ENCODE data around the gene ZDHHC11.
"Not testable (repeated sequence)": the region's sequence is repeated elsewhere in the genome, so short reads cannot be mapped to it uniquely, and the experiment has no call there.

Gene ZDHHC11

DNA sequence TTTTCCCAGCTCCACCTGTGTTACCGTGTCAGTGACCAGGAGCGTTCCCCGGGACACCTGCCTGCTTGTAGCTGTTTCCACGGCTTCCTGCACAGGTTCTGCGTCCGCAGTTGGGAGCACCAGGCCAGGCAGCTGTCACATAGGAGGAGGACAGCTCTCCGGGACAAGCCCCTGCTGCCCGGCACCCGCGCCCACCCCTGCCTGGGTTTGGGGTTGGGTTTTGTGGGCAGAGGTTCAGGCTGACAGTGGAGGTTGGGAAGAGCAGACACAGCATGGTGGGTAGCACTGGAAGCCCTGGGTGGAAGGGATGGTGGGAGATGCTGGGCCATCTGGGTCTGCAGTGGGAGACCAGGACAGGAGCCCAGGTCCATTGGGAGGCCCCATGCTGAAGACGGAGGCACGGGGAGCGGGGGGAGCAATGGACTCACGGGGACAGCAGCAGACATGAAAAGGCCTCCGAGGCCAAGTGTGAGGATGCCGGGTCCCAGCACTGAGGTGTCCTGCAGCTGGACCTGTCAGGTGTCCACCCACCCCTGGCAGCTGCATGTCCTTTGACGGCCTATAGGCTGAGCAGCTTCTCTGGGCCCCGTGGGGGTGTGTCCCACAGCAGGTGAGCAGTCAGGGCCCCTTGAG, 63.4 kb downstream of the ZDHHC11 start:
- DNase-seq = not testable (repeated sequence)
- intact Hi-C loops (cut with DNase I) = loop anchor here (10.0 kb wide), 1 partner anchor 93 kb away; the partner anchor contains the start of gene TPPP

GRCh38 chr5:785181-785705, 65.5 kb downstream of the ZDHHC11 start:
- intact Hi-C loops (cut with DNase I) = loop anchor here (10.0 kb wide), 1 partner anchor 90 kb away; the partner anchor contains the start of gene TPPP
- peak in 11 of 42 donors; percentile 10 to 48 (median 30) for DNase-seq

GRCh38 chr5:784428-785177, 66.2 kb downstream of the ZDHHC11 start, which contains the start of gene ZDHHC11B:
Gene ZDHHC11B (minus strand): TSS chr5:784729. CDS start chr5:766919, 17,810 bp downstream.
- intact Hi-C loops (cut with DNase I) = loop anchor here (10.0 kb wide), 1 partner anchor 90 kb away; the partner anchor contains the start of gene TPPP
- peak; percentile 76 to 98 (median 91) for DNase-seq

DNA sequence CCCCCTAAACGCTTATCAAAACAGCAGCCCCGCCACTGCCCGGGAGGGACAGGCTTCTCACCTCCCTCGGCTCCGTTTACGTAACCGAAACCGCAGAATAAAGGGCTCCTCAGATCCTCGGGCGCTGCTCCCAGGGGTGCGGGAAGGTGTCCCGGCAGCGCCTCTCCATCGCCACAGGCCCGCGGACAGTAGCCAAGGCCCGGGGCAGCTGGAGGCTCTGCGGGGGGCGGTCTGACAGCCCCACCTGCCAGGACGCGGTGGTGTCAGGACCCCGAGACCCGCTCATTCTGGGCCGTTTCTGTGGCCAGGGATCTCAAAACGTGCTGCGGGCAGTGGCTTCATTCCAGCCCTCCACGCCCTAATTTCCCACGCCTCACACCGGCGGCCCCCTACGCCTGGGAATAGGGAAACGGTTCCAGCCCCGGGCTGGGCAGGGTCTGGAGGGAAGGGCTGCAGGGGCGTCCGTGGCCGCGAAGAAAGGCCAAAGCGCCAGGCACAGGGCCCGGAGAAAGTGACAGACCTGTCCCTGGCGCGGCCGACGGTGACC, 66.8 kb downstream of the ZDHHC11 start:
- intact Hi-C loops (cut with DNase I) = loop anchor here (10.0 kb wide), 1 partner anchor 89 kb away; the partner anchor contains the start of gene TPPP
- DNase-seq = peak in 28 of 42 donors; percentile 23 to 71 (median 42)

- intact Hi-C loops (cut with DNase I) = loop anchor here (10.0 kb wide), 1 partner anchor 88 kb away; the partner anchor contains the start of gene TPPP
- peak in 41 of 42 donors; percentile 76 to 95 (median 86) for DNase-seq
Observed at GRCh38 chr5:783049-783802, 67.6 kb downstream of the ZDHHC11 start.

DNA sequence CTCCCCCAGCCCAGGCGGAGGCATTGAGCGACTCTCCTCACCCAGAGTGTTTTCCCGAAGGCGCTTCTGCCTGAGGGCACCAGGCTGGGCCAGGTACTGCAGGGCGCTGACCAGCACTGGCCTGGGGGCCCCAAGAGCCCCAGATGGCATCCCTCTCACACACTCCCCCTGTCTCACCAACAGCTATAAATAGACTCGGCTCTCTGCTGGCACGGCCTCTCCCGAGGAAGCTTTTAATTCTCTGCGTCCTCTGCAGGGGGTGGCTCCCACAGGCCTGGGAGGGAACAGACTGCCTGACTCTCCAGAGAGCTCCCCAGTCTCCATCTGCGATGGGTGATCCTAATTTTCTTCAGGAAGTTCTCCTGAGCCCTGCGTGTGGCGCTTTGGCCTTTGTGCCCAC, 68.4 kb downstream of the ZDHHC11 start:
- not testable (repeated sequence) for DNase-seq
- intact Hi-C loops (cut with DNase I) = loop anchor here (10.0 kb wide), 1 partner anchor 88 kb away; the partner anchor contains the start of gene TPPP

DNA sequence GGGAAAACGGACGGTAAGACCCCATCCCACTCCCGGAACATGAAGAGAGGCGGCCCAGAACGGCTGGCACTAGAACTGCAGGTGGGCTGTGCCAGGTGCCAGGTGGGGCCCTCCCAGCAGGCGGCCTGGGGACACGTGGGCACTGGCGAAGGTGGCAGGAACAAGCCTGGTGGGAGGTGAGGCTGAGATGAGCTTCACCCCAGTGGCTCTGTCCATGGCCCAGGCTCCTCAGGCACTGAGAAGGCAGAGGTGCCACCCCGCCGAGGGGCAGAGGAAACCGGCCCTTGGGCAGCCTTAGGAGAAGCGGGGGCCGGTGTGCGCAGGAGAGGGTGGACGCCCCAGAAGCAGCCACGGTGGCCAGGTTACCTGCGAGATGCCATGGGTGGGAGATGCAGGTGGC, 70.2 kb downstream of the ZDHHC11 start:
- DNase-seq = peak in 2 of 42 donors; percentile 1 to 18

GRCh38 chr5:778967-779366, 71.8 kb downstream of the ZDHHC11 start:
- intact Hi-C loops (cut with DNase I); DNase-seq: not testable (repeated sequence)

More for the DNA sequence above, 70.2 kb downstream of the ZDHHC11 start:
- intact Hi-C loops (cut with DNase I) = loop anchor here (10.0 kb wide), 1 partner anchor 86 kb away; the partner anchor contains the start of gene TPPP

DNA sequence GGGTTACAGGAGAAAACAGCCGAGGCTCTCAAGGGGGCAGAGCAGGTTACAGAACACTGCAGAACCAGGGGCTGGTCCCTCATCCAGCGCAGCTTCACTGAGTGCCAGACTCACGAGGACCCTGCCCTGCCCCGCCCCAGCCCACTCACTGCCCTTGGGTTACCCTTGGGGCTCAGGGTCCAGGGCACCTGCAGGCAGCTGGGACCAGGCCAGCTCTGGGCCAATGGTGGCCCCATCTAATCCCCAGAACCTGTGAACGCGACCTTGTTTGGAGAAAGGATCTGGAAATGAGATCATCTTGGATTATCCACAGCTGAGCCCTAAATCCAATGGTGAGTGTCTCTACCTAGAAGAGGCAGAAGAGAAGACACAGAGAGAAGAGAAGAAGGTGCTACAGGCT, 72.4 kb downstream of the ZDHHC11 start:
- DNase-seq; intact Hi-C loops (cut with DNase I): not testable (repeated sequence)

- peak in 2 of 42 donors; percentile 8 to 32 for DNase-seq
- intact Hi-C loops (cut with DNase I) = no loop called here
Observed at GRCh38 chr5:777756-778161, 73.0 kb downstream of the ZDHHC11 start.

DNA sequence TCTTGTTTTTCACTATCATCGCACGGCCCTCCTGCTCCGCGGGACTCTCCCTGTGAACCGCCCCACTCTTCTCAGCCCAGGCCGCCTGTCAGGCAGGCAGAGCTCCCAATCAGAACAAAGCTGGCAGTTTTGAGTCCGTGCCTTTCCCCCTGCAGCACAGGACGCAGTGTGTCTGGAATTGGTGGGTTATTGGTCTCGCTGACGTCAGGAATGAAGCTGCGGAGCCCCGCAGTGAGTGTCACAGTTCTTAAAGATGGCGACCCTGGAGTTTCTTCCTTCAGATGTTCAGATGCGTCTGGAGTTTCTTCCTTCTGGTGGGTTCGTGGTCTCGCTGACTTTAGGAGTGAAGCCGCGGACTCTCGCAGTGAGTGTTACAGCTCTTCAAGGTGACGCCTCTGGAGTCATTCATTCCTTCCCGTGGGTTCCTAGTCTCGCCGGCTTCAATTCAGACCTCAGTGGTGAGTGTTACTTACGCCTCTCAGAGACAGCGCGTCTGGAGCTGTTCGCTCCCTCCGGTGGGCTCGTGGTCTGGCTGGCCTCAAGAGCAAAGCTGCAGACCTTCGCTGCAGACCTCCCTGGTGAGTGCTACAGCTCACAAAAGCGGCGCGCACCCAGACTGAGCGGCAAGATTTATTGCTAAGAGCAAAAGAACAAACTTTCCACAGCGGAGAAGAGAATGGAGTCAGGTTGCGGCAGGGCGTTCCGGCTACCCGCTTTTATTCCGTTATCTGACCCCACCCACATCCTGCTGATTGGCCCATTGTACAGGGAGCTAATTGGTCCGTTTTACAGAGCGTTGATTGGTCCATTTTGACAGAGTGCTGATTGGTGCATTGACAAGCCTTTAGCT, 73.7 kb downstream of the ZDHHC11 start:
- intact Hi-C loops (cut with DNase I) = no loop called here
- peak in 7 of 42 donors; percentile 6 to 31 (median 10) for DNase-seq

DNA sequence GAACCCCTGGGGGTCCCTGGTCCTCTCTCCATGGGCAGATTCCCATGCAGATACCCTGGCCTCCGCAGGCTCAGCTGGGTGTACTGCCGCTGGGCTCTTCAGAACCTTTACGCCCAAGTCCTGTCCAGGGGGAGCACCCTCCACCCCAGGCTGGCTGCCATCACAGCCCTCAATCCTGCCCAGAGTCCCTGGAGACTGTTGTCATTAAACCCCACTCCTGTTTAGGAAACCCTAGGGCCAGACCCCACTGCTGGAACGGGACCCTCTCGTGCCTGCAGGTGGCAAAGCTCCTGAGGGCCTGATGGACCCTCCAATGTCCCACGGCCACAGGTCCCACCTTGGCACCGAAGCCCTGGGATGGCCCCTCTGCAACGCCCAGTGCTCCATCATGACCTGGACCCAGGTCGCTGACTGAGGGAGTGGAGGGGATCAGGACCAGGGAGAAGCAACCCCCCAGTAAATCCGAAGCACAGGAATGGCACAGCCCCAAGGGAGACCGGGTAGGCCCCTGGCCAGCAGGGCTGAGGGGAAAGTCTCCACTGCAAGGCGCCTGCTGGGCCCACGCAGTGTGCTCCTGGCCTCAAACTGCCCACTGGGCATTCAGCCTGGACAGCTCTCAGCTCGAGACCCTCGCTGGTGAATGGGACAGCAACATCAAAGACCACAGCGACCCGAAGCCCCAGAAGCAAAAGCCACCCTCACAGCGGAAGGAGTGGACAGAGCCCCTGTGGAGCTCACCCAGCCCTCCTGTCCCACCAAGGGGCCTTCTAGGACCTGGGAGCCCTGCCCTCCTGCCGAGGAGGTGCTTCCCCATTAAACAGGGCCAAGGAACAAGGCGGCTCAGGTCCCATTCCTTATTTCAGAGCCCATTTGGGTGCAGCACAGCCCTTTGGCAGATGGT, 74.6 kb downstream of the ZDHHC11 start:
- peak in 3 of 42 donors; percentile 7 to 17 (median 15) for DNase-seq

GRCh38 chr5:775595-775960, 75.2 kb downstream of the ZDHHC11 start:
- intact Hi-C loops (cut with DNase I) = not testable (repeated sequence)
- DNase-seq = peak in 9 of 42 donors; percentile 6 to 44 (median 22)

More for the DNA sequence above, 74.6 kb downstream of the ZDHHC11 start:
- intact Hi-C loops (cut with DNase I) = no loop called here

- intact Hi-C loops (cut with DNase I) = not testable (repeated sequence)
Observed at GRCh38 chr5:774854-775505, 75.8 kb downstream of the ZDHHC11 start.

DNA sequence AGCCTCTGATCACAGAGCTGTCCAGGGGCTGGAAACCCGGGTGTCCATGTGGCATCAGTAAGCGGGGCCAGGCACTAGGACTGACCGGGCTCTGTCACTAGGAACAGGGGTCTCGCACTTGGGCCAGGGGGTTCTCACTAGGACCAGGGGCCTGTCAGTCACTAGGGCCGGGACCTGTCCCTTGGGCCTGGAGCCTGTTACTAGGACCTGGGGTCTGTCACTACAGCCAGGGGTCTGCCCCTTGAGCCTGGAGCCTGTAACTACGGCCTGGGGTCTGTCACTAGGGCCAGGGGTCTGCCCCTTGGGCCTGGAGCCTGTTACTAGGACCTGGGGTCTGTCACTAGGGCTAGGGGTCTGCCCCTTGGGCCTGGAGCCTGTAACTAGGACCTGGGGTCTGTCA, 76.5 kb downstream of the ZDHHC11 start:
- intact Hi-C loops (cut with DNase I) = not testable (repeated sequence)
- DNase-seq = peak in 2 of 42 donors; percentile 3 to 6

More at GRCh38 chr5:774854-775505, 75.8 kb downstream of the ZDHHC11 start:
- DNase-seq = peak in 9 of 42 donors; percentile 6 to 47 (median 19)
